PFSK-1 (cell line): ENCODE results near the gene TMC8.

Source experiments
- FOXP2 ChIP-seq: optimal IDR thresholded peaks from 2 replicates; pipeline ENCODE3; 2011; ENCODE audit warnings: borderline replicate concordance, control low read depth, inconsistent platforms; ENCODE audit not compliant: insufficient read depth; ENCODE audit errors: extremely low read length, extremely low read depth
- POLR2AphosphoS5 ChIP-seq: IDR thresholded peaks from 2 replicates; pipeline ENCODE4 v1.6.1; 2012; ENCODE audit warnings: low read depth, mild to moderate bottlenecking, control low read depth, low read length, moderate library complexity
- REST ChIP-seq, 2 experiments: IDR thresholded peaks; 2 replicates each; pipeline versions ENCODE4 v1.6.1 to v1.8.0; 2011 to 2012; ENCODE audit warnings: low read depth in 2 of 2, low read length in 2 of 2, control low read depth in 1 of 2, inconsistent platforms in 1 of 2, mild to moderate bottlenecking in 1 of 2, moderate library complexity in 1 of 2; ENCODE audit not compliant: insufficient read depth in 1 of 2
- SIN3A ChIP-seq: IDR thresholded peaks from 2 replicates; pipeline ENCODE4 v1.6.1; 2012; ENCODE audit warnings: mild to moderate bottlenecking, low read length, moderate library complexity, borderline replicate concordance; ENCODE audit not compliant: insufficient read depth
- TAF1 ChIP-seq: IDR thresholded peaks from 2 replicates; pipeline ENCODE4 v1.6.1; 2012; ENCODE audit warnings: low read length, control low read depth, borderline replicate concordance; ENCODE audit not compliant: insufficient read depth

TMC8 gene

GRCh38 chr17:78143214-78144146, 12.9 kb downstream of the TMC8 start:
- TF ChIP-seq FOXP2 (no peak), POLR2AphosphoS5 (no peak), SIN3A (no peak), TAF1 (no peak), REST (IDR thresholded peaks at IDR 0.05; ENCODE audit: insufficient read depth in 1 of 2, low read depth in 2 of 2, low read length in 2 of 2) (no peak)

GRCh38 chr17:78144147-78144719, 13.7 kb downstream of the TMC8 start:
- TF ChIP-seq REST (IDR thresholded peaks at IDR 0.05; ENCODE audit: insufficient read depth in 1 of 2, low read depth in 2 of 2, low read length in 2 of 2) (no peak), FOXP2 (no peak), TAF1 (no peak), SIN3A (no peak), POLR2AphosphoS5 (no peak)

DNA sequence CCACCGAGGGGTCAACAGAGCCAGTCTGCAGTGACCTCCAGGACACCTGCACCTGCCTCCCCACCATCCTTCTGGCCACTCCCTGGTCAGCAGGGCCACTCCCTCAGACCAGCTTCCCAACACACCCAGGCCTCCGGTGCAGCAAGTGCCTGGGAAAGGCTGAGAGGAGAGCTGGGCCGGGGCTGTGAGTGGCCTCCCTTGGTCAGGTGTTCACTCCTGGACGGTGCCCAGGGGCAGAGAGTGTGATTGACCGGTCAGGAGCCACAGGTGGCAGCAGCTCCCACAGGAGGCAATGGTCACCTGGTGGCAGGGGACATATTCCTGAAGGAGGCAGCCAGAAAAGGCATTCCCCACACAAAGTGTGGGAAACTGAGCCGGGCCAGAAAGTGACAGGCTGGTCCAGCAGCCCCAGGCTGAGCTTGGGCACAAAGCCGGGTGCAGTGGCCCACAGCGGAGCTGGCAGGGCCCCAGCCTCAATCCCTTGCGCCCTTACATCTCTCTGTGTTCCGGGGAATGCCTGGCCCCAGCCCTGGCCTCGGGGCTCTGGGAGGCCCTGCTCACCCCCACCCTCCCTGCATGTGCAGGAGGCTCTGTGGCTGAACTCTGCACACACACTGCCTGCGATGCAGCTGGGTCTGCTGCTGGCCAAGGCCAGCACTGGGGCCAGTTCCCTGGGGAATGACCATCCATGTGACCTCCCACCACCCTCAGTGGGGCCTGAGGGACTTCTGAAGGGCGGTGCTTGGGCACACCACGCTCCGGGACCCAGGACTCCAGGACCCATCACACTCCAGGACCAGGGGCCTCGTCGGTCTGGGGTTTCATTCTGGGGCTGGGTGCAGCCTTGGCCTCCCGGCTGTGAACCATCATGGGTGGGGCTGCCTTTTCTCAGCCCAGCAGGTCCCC, 14.4 kb downstream of the TMC8 start:
- TF ChIP-seq POLR2AphosphoS5 (no peak), SIN3A (no peak), REST (IDR thresholded peaks at IDR 0.05; ENCODE audit: insufficient read depth in 1 of 2, low read depth in 2 of 2, low read length in 2 of 2) (no peak), FOXP2 (no peak), TAF1 (no peak)

DNA sequence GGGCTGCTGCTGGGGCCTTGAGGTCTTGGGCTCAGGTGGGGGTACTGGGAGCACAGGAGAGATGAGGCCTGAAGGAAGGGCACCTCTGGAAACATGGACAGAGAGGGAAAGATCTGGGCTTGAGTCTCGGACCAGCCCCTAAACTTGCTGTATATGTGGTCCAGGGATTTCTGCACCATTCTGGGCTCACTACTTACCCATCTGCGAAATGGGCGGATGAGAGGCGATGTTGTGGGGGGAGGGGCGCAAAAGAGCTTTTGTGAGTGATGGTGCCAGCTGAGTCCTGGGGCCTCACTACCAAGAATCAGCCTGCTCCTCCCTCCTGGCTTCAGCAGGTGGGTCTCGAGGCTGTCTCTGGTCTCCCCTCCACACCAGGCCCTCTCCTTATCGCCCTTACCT, 15.9 kb downstream of the TMC8 start:
- TF ChIP-seq REST (IDR thresholded peaks at IDR 0.05; ENCODE audit: insufficient read depth in 1 of 2, low read depth in 2 of 2, low read length in 2 of 2), result no peak
- no peak for TF ChIP-seq POLR2AphosphoS5
- no peak for TF ChIP-seq FOXP2
- TF ChIP-seq TAF1, result no peak
- no peak for TF ChIP-seq SIN3A
